ENCODE data around the gene MNAT1.

MNAT1 gene

DNA sequence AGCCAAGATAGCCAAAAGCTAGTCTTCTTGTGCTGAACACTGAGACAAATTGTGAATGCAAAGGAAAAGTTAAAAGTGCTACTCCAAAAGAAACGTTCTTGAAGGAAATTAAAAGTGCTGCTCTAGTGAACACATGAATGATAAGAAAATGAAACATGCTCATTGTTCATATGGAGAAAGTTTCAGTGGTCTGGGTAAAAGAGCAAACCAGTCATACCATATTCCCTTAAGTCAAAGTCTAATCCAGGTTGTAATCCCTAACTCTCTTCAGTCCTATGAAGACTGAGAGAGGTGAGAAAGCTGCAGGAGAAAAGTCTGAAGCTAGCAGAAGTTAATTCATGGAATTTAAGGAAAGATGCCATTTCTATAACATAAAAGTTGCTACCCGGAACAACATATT, 121.5 kb downstream of the MNAT1 start:
- no peaks in the 10 kb centered on the region for H3K9me3 ChIP-seq
- no peak for TF ChIP-seq CTCF (IDR thresholded peaks at IDR 0.05)
- no peaks in the 10 kb centered on the region for H3K4me1 ChIP-seq (ENCODE audit: control insufficient read depth in 1 of 2, insufficient read depth in 1 of 2, low read depth in 1 of 2, low read length in 1 of 2)
- no peak overlapping the region for H3K4me3 ChIP-seq (ENCODE audit: low read depth in 1 of 2, low read length in 1 of 2)
- H3K27me3 ChIP-seq, result no peaks in the 10 kb centered on the region
- H3K36me3 ChIP-seq, result no peaks in the 10 kb centered on the region
- no peak overlapping the region for H3K27ac ChIP-seq

- H3K36me3 ChIP-seq, result no peaks in the 10 kb centered on the region
- no peak overlapping the region for H3K27ac ChIP-seq
- no peaks in the 10 kb centered on the region for H3K4me1 ChIP-seq (ENCODE audit: control insufficient read depth in 1 of 2, insufficient read depth in 1 of 2, low read depth in 1 of 2, low read length in 1 of 2)
- H3K27me3 ChIP-seq, result no peaks in the 10 kb centered on the region
- H3K4me3 ChIP-seq (ENCODE audit: low read depth in 1 of 2, low read length in 1 of 2), result no peak overlapping the region
- TF ChIP-seq CTCF (IDR thresholded peaks at IDR 0.05), result no peak
- no peaks in the 10 kb centered on the region for H3K9me3 ChIP-seq
Observed at GRCh38 chr14:60859525-60859924, 125.0 kb downstream of the MNAT1 start.

- Histone ChIP-seq H3K4me1 (ENCODE audit: control insufficient read depth in 1 of 2, insufficient read depth in 1 of 2, low read depth in 1 of 2, low read length in 1 of 2) (no peaks in the 10 kb centered on the region), H3K36me3 (no peaks in the 10 kb centered on the region), H3K4me3 (ENCODE audit: low read depth in 1 of 2, low read length in 1 of 2) (no peak overlapping the region), H3K9me3 (no peaks in the 10 kb centered on the region), H3K27me3 (no peaks in the 10 kb centered on the region), H3K27ac (no peak overlapping the region)
- TF ChIP-seq CTCF (IDR thresholded peaks at IDR 0.05), result no peak
Observed at GRCh38 chr14:60861545-60862140, 127.1 kb downstream of the MNAT1 start.

GRCh38 chr14:60862283-60862682, 127.7 kb downstream of the MNAT1 start:
- H3K4me1 ChIP-seq (ENCODE audit: control insufficient read depth in 1 of 2, insufficient read depth in 1 of 2, low read depth in 1 of 2, low read length in 1 of 2), result no peaks in the 10 kb centered on the region
- H3K9me3 ChIP-seq, result no peaks in the 10 kb centered on the region
- H3K27ac ChIP-seq, result no peak overlapping the region
- H3K36me3 ChIP-seq, result no peaks in the 10 kb centered on the region
- TF ChIP-seq CTCF (IDR thresholded peaks at IDR 0.05), result no peak
- H3K27me3 ChIP-seq, result no peaks in the 10 kb centered on the region
- no peak overlapping the region for H3K4me3 ChIP-seq (ENCODE audit: low read depth in 1 of 2, low read length in 1 of 2)

DNA sequence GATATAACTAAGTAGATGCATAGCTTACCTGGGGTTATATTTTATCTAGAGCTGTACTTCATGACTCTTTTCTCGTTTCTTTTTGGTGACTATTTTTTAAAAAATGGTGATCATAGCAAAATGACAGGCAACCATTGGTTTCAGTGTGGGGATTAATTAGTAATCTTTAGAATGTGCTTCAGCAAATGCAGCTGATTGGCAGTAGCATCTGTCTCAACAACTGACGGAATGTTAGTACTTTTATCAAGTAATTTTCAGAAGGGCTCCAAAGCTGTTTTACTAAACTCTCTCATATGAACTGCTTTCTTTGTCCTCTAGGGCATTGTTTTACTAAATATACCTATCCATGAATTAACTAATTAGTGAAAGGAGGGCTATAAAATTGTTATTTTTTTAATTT, 128.7 kb downstream of the MNAT1 start:
- Histone ChIP-seq H3K4me3 (ENCODE audit: low read depth in 1 of 2, low read length in 1 of 2) (no peak overlapping the region), H3K36me3 (no peaks in the 10 kb centered on the region)
- TF ChIP-seq CTCF (IDR thresholded peaks at IDR 0.05), result no peak

More for the DNA sequence above, 128.7 kb downstream of the MNAT1 start:
- no peaks in the 10 kb centered on the region for H3K9me3 ChIP-seq
- H3K27me3 ChIP-seq, result no peaks in the 10 kb centered on the region
- H3K27ac ChIP-seq, result no peak overlapping the region
- H3K4me1 ChIP-seq (ENCODE audit: control insufficient read depth in 1 of 2, insufficient read depth in 1 of 2, low read depth in 1 of 2, low read length in 1 of 2), result no peaks in the 10 kb centered on the region

Measured in neutrophil (primary cell).